NCI-H82 (cell line): ENCODE results near the gene FBXW8.

Source experiments
- DNase-seq: peaks from one replicate; lab custom pipeline; 2025; lab: John Stamatoyannopoulos, UW

Gene FBXW8

GRCh38 chr12:117076410-117077372, 165.9 kb downstream of the FBXW8 start:
- DNase-seq = no peak

GRCh38 chr12:117079487-117079886, 168.7 kb downstream of the FBXW8 start:
- DNase-seq = no peak

GRCh38 chr12:117080661-117081144, 170.0 kb downstream of the FBXW8 start:
- peak; percentile 25 for DNase-seq
